HG02623 (cell line): ENCODE measurements around the gene RNF223.
"Not testable (repeated sequence)": the region's sequence is repeated elsewhere in the genome, so short reads cannot be mapped to it uniquely, and the experiment has no call there.

Experiments
- ATAC-seq: cut with Tn5 transposase; IDR thresholded peaks from one replicate; pipeline ENCODE4 v1.9.1; 2021; ENCODE audit warnings: moderate library complexity; ENCODE audit not compliant: unreplicated experiment

The RNF223 gene

DNA sequence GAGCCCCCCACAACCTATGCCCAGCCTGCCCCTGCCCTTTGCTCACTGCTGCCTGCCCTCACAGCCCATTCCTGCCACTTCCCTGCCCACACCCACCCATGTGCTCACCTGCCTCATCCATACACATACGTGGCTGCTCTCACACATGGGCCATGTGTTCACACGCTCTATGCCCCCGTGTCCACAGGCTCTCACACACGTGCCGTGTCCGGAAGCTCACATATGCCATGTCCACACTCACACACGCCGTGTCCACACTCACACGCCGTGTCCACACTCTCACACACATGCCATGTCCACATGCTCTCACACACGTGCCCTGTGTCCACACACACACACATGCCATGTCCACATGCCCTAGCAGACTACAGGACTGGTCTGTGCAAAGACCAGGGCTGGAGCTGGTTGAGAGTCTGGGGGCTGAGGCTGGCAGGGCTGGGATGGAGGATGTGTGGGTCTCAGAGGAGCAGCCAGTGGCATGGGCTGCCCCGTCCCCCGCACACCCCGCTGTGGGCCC, 583 bp upstream of the RNF223 start:
- no peak for ATAC-seq

DNA sequence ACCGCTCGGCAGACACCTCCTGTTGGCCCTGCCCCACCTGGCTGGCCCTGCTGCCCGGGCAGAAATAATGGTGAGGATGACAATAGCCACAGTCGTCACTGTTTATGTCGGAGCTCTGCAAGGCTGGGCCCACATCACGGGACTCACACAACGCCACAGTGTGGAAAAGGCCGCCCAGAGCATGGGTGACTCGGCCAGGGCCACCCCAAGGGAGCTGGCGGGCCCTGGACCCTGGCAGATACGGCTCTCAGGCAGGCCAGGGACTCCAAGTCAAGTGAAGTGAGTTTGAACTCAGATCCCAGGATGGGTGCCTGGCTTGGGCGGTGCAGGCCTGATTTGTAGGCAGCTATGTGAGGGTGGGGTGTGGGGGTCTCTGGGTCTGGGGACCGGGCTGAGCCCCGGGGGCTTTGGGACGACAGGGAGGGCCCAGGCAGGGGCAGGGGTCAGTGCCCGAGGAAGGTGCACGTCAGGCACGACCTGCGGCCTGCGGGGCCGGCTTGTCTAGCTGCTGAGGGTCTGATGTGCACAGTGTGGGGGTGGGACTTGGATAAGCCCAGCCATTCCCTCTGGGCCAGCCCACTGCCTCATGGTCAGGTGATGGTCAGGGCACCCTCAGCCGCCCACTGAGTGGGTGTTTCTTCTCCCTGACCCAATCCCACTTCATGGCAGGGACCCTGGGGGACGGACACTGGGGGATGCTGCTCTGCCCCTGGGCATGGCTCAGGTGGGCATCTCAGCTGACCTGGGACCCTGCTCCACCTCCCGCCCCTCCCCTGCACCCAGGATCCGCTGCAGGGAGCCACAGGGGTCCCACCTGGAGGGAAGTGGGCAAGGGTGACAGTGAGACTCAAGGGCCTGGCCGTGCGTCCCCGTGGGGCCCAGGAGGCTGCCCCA, 1.0 kb downstream of the RNF223 start:
- no peak for ATAC-seq

DNA sequence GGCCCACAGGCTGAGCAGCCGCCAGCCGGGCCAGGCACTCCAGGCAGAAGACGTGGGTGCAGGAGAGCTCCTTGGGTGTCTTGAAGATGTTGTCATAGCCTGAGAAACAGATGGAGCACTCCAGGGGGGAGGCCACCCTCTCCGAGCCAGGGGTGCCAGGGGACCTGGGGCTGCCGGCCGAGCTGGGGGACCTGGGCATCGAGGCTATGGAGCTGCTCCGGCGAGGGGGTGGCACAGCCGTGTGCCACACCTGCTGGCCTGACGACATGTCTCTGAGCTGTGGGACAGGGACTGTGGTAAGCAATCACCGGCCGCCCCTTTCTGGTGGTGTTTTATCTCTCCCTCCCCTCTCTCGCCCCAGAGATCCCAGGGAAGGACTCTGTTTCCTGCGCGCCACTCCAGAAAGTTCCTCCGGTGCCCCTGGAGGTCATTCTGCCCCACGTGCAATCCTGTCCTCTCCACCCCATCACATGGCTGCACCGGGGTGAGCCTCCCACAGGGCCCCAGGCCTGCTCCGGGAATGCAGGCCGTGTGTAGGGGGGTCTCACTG, 1.7 kb downstream of the RNF223 start:
- no peak for ATAC-seq

DNA sequence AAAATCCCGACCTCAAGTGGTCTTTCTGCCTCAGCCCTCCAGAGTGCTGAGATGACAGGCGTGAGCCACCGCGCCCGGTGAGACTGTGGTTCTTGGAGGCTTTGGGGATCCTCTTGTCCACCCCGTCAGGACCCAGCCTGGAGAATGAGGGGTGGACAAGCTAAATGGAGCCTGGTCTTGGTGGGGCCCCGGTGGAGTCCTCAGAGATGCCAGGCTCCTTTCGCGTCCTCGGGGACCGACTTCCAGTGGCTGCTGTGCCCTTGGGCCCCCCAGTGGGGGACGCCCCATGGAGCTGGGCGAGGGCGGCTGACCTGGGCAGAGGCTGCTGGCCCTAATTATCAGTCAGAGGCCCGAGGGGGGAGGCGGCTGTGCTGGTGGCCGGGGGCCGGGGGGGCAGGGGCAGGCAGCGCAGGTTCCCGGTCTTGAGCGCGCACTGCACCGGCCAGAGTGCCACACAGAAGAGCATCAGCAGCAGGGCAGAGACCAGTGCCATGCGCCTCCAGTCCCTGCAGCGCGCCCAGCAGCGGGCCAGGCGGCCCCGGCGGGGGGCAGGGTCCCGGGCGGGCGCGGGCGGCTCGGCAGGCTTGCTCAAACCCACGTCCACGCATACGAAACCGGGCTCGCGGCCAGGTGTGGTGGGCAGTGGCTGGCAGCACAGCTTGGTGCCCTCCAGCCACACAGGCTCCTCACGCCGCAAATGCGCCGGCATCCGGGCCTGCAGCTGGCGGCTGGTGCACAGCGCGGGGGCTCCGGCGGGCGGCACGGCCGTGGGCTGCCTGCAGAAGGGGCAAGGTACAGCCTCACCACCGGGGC, 2.4 kb downstream of the RNF223 start:
- no peak for ATAC-seq

DNA sequence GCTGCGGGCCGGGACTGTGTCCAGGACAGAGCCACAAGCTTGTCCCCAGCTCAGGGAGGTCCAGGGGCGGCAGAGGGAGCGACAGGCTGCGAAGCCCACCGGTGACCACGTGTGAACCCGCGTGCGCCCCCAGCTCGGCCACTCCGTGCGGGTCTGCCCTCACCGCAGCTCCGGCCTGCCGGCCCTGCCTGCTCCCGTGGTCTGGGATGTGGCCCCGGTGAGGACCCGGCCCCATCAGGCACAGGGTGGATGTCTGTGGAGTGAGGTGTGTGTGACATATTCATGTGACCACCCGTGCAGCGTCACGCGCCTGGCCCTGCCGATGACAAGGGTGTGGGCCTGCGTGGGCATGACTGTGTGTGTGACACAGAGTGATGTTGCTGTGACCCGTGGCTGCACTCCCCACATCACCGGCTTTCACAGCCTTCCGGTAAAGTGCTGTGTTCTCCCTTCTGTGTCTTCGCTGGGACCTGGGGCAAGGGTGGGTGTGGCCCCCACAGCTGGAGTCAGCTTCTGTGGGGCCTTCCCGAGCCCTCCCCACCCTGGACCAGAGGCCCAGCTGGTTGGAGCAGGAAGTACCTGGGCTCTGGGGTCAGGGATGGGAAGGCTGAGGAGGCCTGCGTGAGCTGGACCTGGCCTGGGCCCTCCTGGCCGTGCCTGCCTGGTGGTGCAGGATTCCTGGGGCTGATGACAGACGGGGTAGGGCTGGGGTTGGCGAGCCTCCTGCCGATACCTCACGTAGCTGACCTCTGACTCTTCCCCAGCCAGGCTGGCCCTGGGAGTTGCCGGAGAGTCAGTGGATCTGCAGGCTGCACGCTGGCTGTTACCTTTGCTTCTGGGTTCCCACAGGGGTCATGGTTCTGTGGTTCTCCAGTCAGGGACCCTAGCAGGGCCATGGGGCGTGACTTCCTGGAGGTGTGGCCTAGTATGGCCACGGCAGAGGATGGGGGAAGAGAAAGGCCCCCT, 4.1 kb downstream of the RNF223 start:
- no peak for ATAC-seq

DNA sequence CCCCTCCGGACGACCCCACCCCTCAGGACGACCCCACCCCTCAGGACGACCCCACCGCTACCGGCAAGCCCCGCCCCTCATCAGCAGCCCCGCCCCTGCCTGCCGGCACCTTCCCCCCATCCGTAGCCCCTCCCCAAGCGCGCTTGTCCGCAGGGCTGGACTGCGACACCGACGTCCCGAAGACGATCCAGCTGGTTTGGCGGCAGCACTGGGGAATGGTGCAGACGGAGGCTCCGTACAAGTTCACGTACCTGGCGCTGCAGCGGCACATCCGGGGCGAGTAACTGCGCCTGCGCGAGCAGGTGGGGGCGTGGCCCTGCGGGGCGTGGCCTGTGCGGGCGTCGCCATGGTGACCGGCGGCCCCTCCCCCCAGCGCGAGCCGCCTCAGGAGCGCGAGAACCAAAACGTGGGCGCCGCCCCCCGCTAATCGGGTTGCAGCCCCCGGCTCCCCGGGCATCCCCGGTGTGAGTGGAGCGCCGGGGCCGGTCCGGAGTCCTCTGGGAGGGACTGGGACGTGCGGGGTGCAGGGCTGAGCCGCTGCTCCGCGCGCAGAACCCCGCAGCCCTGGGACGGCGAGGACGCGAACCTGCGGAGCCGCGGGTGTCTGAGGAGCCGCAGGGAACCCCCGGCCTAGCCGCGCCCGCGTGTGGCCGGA, 4.9 kb downstream of the RNF223 start:
- ATAC-seq: peak; percentile 43

DNA sequence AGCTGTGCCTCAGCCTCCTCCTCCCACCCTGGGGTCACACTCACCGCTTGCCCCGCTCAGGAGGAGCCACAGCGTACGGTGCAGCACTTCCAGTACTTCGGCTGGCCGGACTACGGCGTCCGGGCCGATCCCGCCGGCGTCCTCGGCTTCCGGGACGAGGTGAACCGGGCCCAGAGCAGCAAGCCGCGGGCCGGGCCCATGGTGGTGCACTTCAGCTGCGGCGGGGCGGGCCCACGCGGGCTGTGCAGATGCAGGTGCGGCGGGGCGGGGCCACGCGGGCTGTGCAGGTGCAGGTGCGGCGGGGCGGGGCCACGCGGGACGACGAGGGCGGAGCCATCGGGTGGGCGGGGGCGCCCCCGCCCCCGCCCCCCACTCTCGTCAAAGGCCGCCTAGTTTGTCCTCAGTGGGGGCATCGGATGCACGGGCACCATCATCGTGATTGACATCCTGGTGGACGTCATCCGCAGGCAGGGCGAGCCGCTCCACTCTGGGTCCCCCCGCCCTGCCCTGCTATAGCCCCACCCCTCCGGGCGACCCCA, 5.5 kb downstream of the RNF223 start:
- peak; percentile 8 for ATAC-seq

DNA sequence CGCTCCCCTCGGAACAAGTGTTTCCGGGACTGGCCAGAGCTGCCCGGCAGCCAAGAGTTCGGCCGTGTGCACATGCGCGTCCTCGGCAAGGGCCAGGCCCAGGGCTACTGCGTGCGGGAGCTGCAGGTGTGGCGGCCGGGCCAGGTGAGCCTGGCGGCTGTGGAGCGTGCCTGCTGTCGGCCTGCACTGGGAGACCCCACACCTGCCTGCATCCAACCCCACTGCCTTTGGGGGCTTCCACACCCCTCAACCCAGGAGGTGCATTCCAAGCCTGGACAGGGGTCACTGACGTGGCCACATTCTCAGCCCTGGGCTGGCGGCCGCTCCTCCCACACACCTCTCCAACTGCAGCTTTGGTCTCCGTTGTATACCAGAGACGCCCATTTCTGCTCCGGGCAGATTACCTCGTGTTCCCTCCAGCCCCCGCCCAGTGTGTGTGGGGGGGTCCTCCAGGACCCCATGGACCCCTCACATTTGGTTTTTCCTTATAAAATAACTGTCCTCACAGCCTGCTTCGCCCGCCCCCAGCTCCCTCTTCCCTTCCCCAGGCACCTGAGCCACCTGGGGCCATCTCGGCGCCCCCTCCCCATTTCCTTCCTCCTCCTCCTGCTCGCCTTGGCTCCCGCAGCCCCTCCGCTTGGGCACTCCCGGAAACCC, 6.1 kb downstream of the RNF223 start:
- no peak for ATAC-seq

DNA sequence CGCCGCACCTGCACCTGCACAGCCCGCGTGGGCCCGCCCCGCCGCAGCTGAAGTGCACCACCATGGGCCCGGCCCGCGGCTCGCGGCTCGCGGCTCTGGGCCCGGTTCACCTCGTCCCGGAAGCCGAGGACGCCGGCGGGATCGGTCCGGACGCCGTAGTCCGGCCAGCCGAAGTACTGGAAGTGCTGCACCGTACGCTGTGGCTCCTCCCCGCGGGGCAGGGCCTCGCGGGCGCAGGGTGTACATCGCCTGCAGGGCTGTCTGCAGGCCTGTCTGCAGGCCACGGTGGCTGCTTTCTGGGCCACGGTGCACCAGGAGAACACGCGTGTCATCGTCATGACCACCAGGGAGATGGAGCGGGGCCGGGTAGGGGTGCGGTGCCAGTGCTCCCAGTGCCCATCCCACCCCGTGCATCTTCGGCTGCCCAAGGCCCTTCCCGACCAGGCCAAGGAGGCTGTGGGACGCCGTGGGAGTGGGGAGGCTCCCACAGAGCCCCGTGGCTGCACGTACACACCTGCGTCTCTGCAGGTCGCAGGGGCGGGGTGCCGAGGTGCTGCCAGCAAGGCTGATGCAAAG, 6.7 kb downstream of the RNF223 start:
- no peak for ATAC-seq

DNA sequence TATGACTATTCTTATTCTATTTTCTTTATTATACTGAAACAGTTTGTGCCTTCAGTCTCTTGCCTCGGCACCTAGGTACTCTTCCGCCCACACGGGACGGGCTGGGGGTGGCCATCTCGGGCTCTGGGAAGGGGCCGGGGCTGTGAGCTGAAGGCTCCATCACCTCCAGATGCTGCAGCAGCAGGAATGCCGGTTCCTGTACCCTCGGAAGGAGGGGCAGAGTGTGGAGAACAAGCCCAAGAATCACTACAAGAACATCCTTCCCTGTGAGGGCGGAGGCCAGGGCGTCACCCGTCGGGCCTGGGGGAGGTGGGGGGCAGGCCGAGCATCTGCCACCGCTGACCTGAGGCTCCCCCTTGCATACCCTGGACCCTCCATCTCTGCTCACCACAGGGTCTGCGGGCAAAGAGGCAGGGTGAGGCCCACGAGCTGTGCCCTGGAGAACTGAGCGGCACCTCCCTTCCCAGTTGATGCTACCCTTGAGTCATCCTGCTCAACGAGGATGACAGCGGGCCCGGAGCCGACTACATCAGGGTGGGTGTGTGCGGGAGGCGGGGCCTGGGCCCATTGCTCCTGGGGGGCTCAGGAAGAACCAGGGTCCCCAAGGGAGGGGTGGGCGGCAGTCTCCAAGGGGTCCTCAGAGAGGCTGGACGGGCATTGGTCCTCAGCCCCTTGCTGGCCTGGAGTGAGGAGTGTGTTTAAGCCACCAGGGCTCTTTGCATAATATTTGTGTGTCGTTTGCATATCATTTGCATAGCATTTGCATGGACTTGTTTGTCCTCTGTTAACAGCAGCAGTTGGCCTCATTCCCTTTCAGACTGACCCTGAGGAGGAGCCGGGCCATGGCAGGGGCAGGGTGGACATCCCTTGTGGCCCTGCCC, 7.5 kb downstream of the RNF223 start:
- ATAC-seq: no peak

DNA sequence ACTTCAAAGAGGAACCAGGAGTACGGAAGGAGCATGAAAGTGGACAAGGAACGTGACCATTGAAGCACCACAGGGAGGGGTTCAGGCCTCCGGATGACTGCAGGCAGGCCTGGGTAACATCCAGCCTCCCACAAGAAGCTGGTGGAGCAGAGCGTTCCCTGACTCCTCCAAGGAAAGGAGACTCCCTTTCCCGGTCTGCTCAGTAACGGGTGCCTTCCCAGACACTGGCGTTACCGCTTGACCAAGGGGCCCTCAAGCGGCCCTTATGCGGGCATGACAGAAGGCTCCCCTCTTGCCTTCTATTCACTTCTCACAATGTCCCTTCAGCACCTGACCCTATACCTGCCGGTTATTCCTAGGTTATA, 8.2 kb downstream of the RNF223 start:
- not testable (repeated sequence) for ATAC-seq

DNA sequence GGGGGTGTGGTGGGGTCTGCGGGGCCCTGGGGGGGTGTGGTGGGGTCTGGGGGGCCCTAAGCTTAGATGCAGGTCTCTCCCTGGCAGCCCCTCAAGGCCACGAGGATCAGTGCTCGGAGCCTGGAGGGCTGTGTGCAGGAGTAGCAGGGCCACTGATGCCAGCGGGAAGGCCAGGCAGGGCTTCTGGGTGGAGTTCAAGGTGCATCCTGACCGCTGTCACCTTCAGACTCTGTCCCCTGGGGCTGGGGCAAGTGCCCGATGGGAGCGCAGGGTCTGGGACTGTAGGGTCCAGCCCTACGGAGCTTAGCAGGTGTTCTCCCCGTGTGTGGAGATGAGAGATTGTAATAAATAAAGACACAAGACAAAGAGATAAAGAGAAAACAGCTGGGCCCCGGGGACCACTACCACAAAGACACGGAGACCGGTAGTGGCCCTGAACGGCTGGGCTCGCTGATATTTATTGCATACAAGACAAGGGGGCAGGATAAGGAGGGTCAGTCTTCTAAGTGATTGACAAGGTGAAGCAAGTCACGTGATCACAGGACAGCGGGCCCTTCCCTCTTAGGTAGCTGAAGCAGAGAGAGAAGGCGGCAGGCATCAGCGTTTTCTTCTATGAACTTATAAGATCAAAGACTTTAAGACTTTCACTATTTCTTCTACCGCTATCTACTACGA, 8.7 kb downstream of the RNF223 start:
- ATAC-seq: no peak

DNA sequence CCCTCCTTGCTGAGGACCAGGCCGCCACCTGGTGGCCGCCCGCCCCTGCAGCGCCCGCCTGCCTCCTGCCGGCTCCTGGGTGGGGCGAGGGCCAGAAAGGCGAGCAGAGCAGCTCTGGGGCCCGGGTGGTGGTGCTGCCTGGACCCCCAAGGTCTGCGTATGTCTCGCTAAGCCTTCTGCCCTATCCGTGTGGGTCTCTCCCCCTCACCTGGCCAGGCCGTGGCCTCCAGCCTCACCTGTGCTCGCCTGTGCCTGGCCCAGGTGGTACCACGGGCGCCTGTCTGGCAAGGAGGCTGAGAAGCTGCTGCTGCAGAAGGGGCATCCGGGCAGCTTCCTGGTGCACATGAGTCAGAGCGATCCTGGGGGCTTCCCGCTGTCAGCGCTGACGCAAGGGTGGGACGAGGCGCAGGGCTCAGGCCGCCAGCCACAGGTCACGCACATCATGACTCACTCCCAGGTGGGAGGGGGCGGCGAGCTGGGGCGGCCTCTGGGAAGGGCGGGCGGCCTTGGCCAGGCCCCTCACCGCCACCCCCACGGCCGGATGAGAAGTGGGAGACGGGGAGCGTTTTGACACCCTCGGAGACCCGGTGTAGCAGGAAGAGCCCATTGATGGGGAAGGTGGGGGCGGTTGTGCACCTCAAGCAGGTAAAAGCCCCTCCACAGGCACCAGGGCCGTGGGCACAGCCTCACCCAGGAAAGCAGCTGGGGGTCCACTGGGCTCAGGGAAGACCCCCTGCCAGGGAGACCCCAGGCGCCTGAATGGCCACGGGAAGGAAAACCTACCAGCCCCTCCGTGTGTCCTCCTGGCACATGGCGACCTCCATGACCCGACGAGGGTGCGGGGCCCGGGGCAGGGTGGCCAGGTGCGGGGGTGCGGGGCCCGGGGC, 9.9 kb downstream of the RNF223 start:
- ATAC-seq: peak; percentile 37

DNA sequence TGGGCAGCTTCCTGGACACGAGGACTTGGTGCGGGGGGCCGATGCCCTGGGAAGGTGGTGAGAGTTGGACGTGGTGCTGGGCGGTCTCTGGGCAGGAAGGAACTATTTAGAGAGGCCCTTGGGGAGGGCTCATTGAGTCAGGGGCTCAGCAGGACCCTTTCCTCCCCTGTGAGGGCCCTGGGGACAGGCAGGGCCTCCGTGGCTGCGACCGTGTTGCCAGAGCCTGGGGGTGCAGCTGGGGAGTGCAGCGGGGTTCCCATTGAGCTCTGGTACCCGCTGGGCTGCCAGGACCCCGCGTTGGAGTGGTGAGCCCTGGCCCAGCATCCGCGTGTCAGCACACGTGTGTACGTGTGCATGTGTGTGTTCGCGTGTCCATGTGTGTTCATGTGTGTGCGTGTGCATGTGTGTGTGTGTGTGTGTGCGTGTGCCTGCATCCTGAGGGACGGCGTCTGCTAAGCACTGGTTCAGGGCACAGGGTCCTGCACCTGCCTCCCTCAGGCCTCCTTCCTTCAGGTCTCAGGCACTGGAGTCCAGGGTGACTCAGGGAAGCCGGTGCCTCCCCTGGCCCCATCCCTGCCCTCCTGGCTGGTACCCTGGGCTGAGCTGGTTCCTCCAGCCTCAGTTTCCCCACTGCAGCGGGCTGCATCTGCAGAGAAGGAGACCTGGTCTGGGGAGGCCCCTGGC, 10.7 kb downstream of the RNF223 start:
- no peak for ATAC-seq

DNA sequence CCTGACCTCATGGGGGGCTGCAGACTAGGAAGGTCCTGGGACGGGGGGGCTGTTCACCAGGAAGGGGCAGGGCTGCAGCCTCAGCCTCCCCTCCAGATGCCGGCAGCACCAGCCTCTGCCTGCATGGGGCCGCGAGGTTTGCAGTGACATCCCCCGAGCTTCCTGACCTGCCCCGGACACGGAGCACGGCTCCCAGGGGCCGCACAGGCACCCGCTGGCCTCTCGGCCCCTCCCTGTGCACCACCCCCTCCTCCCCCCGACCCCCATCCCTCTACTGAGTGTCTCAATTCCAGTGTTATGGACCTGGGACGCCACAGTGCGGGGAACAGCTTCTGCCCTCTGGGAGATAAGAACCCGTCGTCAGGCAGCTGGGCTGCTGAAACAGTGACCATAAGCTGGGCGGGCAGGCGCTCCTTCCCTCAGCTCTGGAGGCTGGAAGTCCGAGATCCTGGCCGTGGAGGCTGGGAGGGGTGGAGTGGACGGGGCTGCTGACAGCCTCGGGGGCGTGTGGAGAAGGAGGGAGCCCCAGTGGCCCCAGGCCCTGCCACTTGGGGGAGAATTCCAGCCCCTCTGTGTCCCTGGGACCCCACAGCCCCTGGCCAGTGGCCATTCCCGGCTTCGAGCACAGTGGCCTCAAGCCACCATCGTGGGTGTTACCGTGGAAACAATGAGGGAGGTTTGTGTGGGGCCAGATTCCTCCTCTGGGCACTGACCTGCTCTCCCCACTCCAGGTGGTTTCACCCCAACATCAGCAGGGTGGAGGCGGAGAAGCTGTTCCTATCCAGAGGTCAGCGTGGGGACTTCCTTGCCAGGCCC, 11.6 kb downstream of the RNF223 start:
- ATAC-seq: no peak
